ENCODE data around the gene CKB. TPM values are rescaled to one million over a fixed set of nuclear protein-coding genes. Genes with fewer than 3 reads are reported as not detected.

The CKB gene
- total and polyA plus RNA-seq, 9 of the 15 experiments (the other 6 are each of a cell fraction or from before 2014, with no cell fraction given): 23.9 to 692 (median 132) TPM

DNA sequence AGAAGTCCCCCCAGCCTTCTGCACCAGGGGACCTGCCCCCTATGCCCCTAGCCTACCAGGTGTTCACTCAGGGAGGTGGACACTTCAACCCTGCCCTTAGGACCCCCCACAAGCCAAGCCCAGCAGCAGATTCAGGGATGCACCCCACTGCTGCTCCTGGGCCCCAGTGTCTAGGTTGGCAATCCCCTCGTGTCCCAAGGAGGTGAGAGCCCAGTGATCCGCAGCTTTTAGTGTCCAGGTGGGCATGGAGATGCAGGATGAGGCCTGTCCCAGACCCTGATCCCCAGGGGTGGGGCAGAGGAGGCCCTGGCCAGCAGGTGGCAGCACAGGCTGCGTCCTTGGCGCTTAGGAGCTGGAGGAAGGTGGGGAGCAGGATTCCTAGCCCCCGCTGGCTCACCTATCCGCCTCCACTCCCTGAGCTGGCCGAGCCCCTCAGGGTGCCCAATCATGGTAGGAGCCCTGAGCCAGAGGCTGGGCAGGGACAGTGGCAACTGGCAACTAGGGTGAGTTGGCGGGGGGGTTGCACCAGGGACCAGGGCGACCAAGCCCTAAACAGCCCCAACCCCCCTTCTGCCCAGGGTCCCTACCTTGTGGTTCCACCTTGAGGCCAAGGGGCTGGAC, 4.1 kb downstream of the CKB start (continued):
- TF ChIP-seq, protein P1, sequence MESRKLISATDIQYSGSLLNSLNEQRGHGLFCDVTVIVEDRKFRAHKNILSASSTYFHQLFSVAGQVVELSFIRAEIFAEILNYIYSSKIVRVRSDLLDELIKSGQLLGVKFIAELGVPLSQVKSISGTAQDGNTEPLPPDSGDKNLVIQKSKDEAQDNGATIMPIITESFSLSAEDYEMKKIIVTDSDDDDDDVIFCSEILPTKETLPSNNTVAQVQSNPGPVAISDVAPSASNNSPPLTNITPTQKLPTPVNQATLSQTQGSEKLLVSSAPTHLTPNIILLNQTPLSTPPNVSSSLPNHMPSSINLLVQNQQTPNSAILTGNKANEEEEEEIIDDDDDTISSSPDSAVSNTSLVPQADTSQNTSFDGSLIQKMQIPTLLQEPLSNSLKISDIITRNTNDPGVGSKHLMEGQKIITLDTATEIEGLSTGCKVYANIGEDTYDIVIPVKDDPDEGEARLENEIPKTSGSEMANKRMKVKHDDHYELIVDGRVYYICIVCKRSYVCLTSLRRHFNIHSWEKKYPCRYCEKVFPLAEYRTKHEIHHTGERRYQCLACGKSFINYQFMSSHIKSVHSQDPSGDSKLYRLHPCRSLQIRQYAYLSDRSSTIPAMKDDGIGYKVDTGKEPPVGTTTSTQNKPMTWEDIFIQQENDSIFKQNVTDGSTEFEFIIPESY (CRISPR knock-in tag; IDR thresholded peaks at IDR 0.05): peak; percentile 29; the same call in 1 of the 2 replicates
- TF ChIP-seq NCOA2 (IDR thresholded peaks at IDR 0.05; ENCODE audit: partially characterized antibody in 2 of 2) (no peak), SMARCC2 (IDR thresholded peaks at IDR 0.05; ENCODE audit: low read depth) (no peak), MYNN (IDR thresholded peaks at IDR 0.05) (no peak; the same call in 1 of the 2 replicates), MYNN (CRISPR knock-in tag; IDR thresholded peaks at IDR 0.05) (no peak), STAT5B (CRISPR knock-in tag; IDR thresholded peaks at IDR 0.05) (no peak), PPARD (CRISPR knock-in tag; IDR thresholded peaks at IDR 0.05) (no peak), BACH1 (tag; IDR thresholded peaks at IDR 0.05) (no peak), KAT2B (IDR thresholded peaks at IDR 0.05; ENCODE audit: low read depth, low read length) (no peak), MAZ (CRISPR knock-in tag; conservative IDR thresholded peaks at IDR 0.05 in 1 of 2, IDR thresholded peaks at IDR 0.05 in 1 of 2) (peak in 1 of 2 experiments; percentile 35; a peak in 1 of 4 replicates), CBFA2T2 (conservative IDR thresholded peaks at IDR 0.05) (no peak), LEF1 (IDR thresholded peaks at IDR 0.05) (no peak), GABPB1 (CRISPR knock-in tag; IDR thresholded peaks at IDR 0.05) (no peak), BRF1 (IDR thresholded peaks at IDR 0.05; ENCODE audit: borderline replicate concordance, extremely low read depth, insufficient read length) (no peak)
- TF ChIP-seq, protein P2, sequence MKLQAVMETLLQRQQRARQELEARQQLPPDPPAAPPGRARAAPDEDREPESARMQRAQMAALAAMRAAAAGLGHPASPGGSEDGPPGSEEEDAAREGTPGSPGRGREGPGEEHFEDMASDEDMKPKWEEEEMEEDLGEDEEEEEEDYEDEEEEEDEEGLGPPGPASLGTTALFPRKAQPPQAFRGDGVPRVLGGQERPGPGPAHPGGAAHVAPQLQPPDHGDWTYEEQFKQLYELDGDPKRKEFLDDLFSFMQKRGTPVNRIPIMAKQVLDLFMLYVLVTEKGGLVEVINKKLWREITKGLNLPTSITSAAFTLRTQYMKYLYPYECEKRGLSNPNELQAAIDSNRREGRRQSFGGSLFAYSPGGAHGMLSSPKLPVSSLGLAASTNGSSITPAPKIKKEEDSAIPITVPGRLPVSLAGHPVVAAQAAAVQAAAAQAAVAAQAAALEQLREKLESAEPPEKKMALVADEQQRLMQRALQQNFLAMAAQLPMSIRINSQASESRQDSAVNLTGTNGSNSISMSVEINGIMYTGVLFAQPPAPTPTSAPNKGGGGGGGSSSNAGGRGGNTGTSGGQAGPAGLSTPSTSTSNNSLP (IDR thresholded peaks at IDR 0.05; ENCODE audit: borderline replicate concordance, low read depth, low read length): no peak
- TF ChIP-seq, protein P3, sequence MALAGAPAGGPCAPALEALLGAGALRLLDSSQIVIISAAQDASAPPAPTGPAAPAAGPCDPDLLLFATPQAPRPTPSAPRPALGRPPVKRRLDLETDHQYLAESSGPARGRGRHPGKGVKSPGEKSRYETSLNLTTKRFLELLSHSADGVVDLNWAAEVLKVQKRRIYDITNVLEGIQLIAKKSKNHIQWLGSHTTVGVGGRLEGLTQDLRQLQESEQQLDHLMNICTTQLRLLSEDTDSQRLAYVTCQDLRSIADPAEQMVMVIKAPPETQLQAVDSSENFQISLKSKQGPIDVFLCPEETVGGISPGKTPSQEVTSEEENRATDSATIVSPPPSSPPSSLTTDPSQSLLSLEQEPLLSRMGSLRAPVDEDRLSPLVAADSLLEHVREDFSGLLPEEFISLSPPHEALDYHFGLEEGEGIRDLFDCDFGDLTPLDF (CRISPR knock-in tag; IDR thresholded peaks at IDR 0.05): no peak
- TF ChIP-seq, protein P4, sequence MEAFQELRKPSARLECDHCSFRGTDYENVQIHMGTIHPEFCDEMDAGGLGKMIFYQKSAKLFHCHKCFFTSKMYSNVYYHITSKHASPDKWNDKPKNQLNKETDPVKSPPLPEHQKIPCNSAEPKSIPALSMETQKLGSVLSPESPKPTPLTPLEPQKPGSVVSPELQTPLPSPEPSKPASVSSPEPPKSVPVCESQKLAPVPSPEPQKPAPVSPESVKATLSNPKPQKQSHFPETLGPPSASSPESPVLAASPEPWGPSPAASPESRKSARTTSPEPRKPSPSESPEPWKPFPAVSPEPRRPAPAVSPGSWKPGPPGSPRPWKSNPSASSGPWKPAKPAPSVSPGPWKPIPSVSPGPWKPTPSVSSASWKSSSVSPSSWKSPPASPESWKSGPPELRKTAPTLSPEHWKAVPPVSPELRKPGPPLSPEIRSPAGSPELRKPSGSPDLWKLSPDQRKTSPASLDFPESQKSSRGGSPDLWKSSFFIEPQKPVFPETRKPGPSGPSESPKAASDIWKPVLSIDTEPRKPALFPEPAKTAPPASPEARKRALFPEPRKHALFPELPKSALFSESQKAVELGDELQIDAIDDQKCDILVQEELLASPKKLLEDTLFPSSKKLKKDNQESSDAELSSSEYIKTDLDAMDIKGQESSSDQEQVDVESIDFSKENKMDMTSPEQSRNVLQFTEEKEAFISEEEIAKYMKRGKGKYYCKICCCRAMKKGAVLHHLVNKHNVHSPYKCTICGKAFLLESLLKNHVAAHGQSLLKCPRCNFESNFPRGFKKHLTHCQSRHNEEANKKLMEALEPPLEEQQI (IDR thresholded peaks at IDR 0.05): no peak
